ENCODE measurements around the gene SLTM.
"Not testable (repeated sequence)": the region's sequence is repeated elsewhere in the genome, so short reads cannot be mapped to it uniquely, and the experiment has no call there.

The SLTM gene

DNA sequence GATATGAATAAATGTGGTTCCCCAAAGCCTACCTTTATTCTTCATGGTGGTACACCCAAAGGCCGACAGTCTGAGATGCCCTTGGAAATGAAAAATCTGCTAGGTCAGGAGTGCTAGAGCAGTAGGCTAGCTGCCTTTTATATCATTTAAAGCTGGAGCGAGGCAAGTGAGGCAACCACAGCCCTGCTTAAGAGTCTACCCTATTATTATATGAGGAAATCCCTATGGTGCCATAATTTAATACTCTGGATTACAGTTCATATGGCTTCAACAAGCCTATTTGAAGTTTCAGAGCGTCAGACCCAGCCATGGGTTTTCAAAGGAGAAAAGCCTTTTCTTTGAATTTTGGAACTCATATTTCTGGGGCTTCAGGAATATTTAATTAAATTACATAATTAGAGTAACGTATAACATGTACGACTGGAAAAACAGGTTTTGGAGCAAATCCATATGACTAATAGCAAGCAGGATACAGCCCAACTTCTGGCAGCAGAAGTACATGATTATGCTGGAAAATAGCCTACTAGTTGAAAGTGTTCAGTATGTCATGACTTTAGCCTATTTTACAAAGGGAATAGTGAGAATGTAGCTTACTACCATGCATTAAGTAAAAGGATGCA lies 18.0 kb upstream of the SLTM start:
- TF ChIP-seq ZNF274 (IDR thresholded peaks at IDR 0.05; ENCODE audit: low read depth, low read length), result no peak
- no peak overlapping the region for H3K4me3 ChIP-seq (ENCODE audit: low read length)

GRCh38 chr15:58947179-58947578 lies 13.7 kb upstream of the SLTM start:
- no peak for TF ChIP-seq ZNF274 (IDR thresholded peaks at IDR 0.05; ENCODE audit: low read depth, low read length)

DNA sequence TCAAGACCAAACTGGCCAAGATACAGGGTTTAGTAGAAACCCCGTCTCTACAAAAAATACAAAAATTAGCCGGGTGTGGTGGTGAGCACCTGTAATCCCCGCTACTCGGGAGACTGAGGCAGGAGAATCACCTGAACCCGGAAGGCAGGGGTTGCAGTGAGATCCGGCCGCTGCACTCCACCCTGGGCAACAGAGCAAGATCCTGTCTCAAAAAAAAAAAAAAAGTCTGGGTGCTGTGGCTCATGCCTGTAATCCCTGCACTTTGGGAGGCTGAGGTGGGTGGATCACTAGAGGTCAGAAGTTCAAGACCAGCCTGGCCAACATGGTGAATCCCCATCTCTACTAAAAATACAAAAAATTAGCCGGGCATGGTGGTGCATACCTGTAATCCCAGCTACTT lies 1.5 kb upstream of the SLTM start:
- H3K4me3 ChIP-seq (ENCODE audit: low read length), result not testable (repeated sequence)

More at GRCh38 chr15:58947179-58947578, 13.7 kb upstream of the SLTM start:
- H3K4me3 ChIP-seq (ENCODE audit: low read length), result no peak overlapping the region

DNA sequence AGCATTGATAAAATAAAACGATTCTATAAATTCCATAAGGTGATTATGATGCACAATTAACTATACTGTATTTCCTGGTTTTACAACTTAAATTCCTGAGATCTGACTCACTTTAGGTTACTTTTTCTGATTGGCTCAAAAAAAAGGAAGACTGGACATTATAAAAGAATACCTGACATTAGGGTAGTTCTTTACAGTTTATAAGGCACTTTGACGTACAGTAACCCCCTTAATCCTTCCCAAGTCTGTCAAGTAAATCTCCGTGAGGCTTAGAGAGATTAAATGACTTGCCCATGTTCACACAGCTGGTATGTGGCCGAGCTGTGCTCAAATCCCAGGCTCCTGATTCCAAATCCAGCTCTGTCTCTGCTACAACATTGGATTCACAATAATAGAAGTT lies 1.0 kb upstream of the SLTM start:
- no peak overlapping the region for H3K4me3 ChIP-seq (ENCODE audit: low read length)
- no peak for TF ChIP-seq ZNF274 (IDR thresholded peaks at IDR 0.05; ENCODE audit: low read depth, low read length)

DNA sequence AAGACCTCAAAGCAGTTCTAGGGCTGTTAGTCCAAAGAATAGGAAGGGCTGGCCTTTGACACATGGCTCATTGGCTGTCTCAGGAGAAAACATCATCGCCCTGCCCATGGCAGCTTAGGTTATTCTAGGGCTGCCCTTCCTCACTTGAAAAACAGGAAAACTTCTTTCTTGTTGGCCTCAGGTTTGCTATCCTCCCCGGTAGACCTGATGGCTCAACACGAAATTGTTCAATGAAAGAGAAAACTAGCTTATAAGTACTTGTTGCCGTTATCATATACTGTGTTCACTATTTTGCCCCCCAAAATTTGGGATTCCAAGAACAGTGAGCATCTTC lies 602 bp upstream of the SLTM start:
- peak overlapping the region; percentile 83 for H3K4me3 ChIP-seq (ENCODE audit: low read length)
- no peak for TF ChIP-seq ZNF274 (IDR thresholded peaks at IDR 0.05; ENCODE audit: low read depth, low read length)

GRCh38 chr15:58932710-58933280 lies 684 bp downstream of the SLTM start:
- H3K4me3 ChIP-seq (ENCODE audit: low read length), result peak overlapping the region; percentile 100
- no peak for TF ChIP-seq ZNF274 (IDR thresholded peaks at IDR 0.05; ENCODE audit: low read depth, low read length)

GRCh38 chr15:58931987-58932588 lies 1.4 kb downstream of the SLTM start:
- no peak for TF ChIP-seq ZNF274 (IDR thresholded peaks at IDR 0.05; ENCODE audit: low read depth, low read length)

DNA sequence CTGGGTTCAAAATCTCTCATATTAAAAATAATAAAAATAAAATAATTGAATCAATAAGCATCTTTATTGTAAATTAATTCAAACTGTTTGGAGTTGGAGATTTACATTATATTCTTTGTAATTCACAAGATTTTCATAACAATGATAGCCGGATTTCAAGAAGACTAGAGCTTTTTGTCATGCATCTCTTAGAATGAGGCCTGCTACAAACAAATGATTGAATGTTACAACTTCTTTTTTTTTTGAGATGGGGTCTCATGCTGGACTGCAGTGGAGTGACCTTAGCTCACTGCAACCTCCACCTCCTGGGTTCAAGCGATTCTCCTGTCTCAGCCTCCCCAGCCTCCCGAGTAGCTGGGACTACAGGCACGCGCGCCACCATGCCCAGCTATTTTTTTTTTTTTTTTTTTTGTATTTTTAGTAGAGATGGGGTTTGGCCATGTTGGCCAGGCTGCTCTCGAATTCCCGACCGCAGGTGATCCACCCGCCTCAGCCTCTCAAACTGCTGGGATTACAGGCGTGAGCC lies 3.5 kb downstream of the SLTM start:
- TF ChIP-seq ZNF274 (IDR thresholded peaks at IDR 0.05; ENCODE audit: low read depth, low read length), result no peak
- H3K4me3 ChIP-seq (ENCODE audit: low read length), result no peak overlapping the region

More at GRCh38 chr15:58931987-58932588, 1.4 kb downstream of the SLTM start:
- H3K4me3 ChIP-seq (ENCODE audit: low read length), result peak overlapping the region; percentile 100

DNA sequence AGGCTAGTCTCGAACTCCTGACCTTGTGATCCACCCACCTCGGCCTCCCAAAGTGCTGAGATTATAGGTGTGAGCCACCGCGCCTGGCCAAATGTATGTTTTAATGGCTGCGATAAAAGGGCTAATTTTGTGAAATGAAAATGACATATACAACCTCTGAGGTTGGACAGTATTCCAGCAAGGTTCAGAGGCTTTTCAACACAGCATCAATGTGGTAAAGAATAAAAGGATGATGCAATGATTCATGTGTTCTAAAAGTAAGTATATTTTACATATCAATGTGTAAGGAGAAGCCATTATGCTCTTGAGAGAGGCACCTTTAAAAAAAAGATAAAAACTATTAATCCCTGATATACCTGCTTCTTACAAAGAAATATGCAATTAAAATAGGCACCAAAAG lies 6.7 kb downstream of the SLTM start:
- TF ChIP-seq ZNF274 (IDR thresholded peaks at IDR 0.05; ENCODE audit: low read depth, low read length), result no peak
- no peak overlapping the region for H3K4me3 ChIP-seq (ENCODE audit: low read length)

- no peak for TF ChIP-seq ZNF274 (IDR thresholded peaks at IDR 0.05; ENCODE audit: low read depth, low read length)
- no peak overlapping the region for H3K4me3 ChIP-seq (ENCODE audit: low read length)
Observed at GRCh38 chr15:58924327-58924726, 9.2 kb downstream of the SLTM start.

DNA sequence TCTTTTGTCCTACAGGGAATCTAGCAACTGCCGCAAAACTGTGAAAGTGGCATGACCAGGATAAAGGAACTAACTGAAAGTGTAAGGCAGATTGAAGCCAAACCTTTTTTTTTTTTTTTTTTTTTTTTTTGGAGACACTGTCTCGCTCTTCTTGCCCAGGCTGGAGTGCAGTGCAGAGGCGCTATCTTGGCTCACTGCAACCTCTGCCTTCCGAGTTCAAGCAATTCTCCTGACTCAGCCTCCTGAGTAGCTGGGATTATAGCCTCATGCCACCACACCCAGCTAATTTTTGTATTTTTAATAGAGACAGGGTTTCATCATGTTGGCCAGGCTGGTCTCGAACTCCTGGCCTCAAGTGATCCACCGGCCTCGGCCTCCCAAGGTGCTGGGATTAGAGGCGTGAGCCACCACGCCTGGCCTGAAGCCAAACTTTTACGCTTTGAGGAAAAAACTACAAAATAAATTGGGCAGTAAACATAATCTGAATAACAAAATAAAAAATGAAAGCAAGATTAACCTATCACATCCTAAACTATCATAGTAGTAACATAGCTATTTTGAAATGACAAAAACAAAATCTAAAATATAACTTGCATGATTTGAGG lies 9.7 kb downstream of the SLTM start:
- H3K4me3 ChIP-seq (ENCODE audit: low read length), result no peak overlapping the region

GRCh38 chr15:58923284-58923683 lies 10.2 kb downstream of the SLTM start:
- H3K4me3 ChIP-seq (ENCODE audit: low read length), result no peak overlapping the region
- no peak for TF ChIP-seq ZNF274 (IDR thresholded peaks at IDR 0.05; ENCODE audit: low read depth, low read length)

More for the DNA sequence above, 9.7 kb downstream of the SLTM start:
- no peak for TF ChIP-seq ZNF274 (IDR thresholded peaks at IDR 0.05; ENCODE audit: low read depth, low read length)

- H3K4me3 ChIP-seq (ENCODE audit: low read length), result no peak overlapping the region
- no peak for TF ChIP-seq ZNF274 (IDR thresholded peaks at IDR 0.05; ENCODE audit: low read depth, low read length)
Observed at GRCh38 chr15:58921267-58921790, 12.2 kb downstream of the SLTM start.

DNA sequence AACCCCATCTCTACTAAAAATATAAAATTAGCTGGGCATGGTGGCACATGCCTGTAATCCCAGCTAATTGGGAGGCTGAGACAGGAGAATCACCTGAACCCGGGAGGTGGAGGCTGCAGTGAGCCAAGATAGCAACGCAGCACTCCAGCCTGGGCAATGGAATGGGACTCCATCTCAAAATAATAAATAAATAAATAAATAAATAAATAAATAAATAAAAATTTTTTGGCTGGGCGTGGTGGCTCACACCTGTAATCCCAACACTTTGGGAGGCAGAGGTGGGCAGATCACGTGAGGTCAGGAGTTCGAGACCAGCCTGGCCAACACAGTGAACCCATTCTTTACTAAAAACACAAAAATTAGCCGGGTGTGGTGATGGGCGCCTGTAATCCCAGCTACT lies 13.0 kb downstream of the SLTM start:
- H3K4me3 ChIP-seq (ENCODE audit: low read length), result not testable (repeated sequence)

GRCh38 chr15:58919232-58919631 lies 14.2 kb downstream of the SLTM start:
- TF ChIP-seq ZNF274 (IDR thresholded peaks at IDR 0.05; ENCODE audit: low read depth, low read length), result no peak
- H3K4me3 ChIP-seq (ENCODE audit: low read length), result no peak overlapping the region
